ENCODE measurements around the gene CA5A.
"Not testable (repeated sequence)": the region's sequence is repeated elsewhere in the genome, so short reads cannot be mapped to it uniquely, and the experiment has no call there.

The CA5A gene

DNA sequence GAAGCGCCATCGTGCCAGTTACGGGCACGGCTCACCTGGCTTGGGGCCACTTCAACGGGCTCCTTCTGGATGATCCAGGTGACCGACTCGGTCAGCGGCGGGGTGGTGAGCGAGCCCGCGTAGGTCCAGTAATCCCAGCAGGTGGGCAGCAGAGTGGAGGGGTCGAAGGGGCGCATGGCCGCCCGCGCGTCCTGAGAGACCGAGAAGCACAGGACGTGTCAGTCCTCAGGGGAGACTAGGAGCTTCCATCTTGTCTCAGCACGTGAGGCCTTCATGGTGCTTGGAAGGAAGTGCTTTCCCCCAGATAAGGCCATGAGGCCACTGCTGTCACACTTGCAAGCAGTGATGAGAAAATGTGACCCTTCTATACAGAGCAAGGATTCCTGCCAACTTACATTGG, 44.6 kb downstream of the CA5A start:
- Histone ChIP-seq H3K4me3 (replicated peaks; ENCODE audit: insufficient read depth, low read length) (no peak overlapping the region), H3K27me3 (ENCODE audit: insufficient read depth, poor library complexity, severe bottlenecking) (no peaks in the 10 kb centered on the region), H3K27ac (replicated peaks) (no peak overlapping the region)
- TF ChIP-seq, protein P1, sequence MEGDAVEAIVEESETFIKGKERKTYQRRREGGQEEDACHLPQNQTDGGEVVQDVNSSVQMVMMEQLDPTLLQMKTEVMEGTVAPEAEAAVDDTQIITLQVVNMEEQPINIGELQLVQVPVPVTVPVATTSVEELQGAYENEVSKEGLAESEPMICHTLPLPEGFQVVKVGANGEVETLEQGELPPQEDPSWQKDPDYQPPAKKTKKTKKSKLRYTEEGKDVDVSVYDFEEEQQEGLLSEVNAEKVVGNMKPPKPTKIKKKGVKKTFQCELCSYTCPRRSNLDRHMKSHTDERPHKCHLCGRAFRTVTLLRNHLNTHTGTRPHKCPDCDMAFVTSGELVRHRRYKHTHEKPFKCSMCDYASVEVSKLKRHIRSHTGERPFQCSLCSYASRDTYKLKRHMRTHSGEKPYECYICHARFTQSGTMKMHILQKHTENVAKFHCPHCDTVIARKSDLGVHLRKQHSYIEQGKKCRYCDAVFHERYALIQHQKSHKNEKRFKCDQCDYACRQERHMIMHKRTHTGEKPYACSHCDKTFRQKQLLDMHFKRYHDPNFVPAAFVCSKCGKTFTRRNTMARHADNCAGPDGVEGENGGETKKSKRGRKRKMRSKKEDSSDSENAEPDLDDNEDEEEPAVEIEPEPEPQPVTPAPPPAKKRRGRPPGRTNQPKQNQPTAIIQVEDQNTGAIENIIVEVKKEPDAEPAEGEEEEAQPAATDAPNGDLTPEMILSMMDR (IDR thresholded peaks at IDR 0.05; ENCODE audit: insufficient read depth, low read length), result no peak
- TF ChIP-seq GABPA (IDR thresholded peaks at IDR 0.05; ENCODE audit: low read depth), result no peak
- no peak for TF ChIP-seq POLR2AphosphoS5 (IDR thresholded peaks at IDR 0.05; ENCODE audit: low read depth)
- no peak for TF ChIP-seq SPI1 (IDR thresholded peaks at IDR 0.05; ENCODE audit: borderline replicate concordance, low read depth)
- TF ChIP-seq, protein P2, sequence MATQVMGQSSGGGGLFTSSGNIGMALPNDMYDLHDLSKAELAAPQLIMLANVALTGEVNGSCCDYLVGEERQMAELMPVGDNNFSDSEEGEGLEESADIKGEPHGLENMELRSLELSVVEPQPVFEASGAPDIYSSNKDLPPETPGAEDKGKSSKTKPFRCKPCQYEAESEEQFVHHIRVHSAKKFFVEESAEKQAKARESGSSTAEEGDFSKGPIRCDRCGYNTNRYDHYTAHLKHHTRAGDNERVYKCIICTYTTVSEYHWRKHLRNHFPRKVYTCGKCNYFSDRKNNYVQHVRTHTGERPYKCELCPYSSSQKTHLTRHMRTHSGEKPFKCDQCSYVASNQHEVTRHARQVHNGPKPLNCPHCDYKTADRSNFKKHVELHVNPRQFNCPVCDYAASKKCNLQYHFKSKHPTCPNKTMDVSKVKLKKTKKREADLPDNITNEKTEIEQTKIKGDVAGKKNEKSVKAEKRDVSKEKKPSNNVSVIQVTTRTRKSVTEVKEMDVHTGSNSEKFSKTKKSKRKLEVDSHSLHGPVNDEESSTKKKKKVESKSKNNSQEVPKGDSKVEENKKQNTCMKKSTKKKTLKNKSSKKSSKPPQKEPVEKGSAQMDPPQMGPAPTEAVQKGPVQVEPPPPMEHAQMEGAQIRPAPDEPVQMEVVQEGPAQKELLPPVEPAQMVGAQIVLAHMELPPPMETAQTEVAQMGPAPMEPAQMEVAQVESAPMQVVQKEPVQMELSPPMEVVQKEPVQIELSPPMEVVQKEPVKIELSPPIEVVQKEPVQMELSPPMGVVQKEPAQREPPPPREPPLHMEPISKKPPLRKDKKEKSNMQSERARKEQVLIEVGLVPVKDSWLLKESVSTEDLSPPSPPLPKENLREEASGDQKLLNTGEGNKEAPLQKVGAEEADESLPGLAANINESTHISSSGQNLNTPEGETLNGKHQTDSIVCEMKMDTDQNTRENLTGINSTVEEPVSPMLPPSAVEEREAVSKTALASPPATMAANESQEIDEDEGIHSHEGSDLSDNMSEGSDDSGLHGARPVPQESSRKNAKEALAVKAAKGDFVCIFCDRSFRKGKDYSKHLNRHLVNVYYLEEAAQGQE (IDR thresholded peaks at IDR 0.05; ENCODE audit: insufficient replicate concordance, low read depth), result no peak
- DNase-seq (ENCODE audit: low read depth in 1 of 2, low spot score in 1 of 2), result no peak

DNA sequence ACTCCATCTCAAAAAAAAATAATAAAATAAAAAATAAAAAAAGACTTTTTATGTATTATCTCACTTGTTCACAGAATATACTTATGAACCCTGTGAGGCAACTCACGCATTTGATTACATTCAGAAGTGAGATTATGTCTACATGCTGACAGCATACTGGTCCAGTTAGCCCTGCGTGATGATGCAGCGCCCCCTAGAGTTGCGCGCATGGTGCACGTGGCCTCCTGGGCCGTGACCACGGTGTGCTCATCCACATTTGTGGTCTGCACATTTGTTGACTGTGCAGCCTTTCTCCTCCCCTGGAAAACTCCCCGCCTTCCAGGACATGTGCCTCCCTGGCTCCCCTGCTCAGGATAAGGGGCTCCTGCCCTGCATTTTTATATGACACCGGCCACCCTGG, 46.6 kb downstream of the CA5A start:
- not testable (repeated sequence) for H3K4me3 ChIP-seq (replicated peaks; ENCODE audit: insufficient read depth, low read length); DNase-seq (ENCODE audit: low read depth in 1 of 2, low spot score in 1 of 2); H3K27me3 ChIP-seq (ENCODE audit: insufficient read depth, poor library complexity, severe bottlenecking); H3K27ac ChIP-seq (replicated peaks)

DNA sequence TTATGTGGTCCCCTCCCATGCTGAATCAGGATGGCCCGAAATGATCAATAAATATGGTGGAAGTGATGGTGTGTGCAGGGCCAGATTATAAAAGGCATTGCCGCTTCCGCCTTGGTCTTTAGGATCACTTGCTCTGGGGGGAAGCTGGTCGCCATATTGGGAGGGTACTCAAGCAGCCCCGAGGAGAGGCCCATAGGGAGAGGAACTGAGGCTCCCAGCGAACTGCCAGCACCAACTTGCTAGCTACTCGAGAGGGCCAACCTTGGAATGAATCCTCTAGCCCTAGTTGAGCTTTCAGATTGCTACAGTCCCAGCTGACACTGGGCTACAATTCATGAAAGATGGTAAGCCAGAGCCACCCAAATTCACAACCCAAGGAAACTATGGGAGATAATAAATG, 48.0 kb downstream of the CA5A start:
- not testable (repeated sequence) for H3K27me3 ChIP-seq (ENCODE audit: insufficient read depth, poor library complexity, severe bottlenecking); H3K27ac ChIP-seq (replicated peaks); H3K4me3 ChIP-seq (replicated peaks; ENCODE audit: insufficient read depth, low read length); DNase-seq (ENCODE audit: low read depth in 1 of 2, low spot score in 1 of 2)

DNA sequence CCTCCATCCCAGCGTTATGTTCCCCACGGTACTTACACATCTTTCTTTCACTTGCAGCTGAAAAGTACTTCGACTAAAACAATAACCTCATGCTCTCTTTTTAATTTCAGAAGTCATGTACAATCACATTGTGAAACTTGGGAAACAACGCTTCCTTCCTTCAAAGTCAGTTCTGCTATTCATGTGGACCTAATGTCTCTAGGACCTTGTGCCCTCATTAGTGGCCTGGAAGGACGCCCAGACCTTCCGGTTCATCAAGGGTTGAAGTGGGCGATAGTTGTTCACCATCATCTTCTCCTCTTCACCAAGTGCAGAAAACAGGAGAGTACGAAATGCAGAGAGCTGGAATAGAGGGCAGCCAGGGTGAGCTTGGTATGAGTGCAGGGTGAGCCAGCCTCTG, 48.4 kb downstream of the CA5A start:
- not testable (repeated sequence) for DNase-seq (ENCODE audit: low read depth in 1 of 2, low spot score in 1 of 2); H3K27me3 ChIP-seq (ENCODE audit: insufficient read depth, poor library complexity, severe bottlenecking); H3K4me3 ChIP-seq (replicated peaks; ENCODE audit: insufficient read depth, low read length); H3K27ac ChIP-seq (replicated peaks)

DNA sequence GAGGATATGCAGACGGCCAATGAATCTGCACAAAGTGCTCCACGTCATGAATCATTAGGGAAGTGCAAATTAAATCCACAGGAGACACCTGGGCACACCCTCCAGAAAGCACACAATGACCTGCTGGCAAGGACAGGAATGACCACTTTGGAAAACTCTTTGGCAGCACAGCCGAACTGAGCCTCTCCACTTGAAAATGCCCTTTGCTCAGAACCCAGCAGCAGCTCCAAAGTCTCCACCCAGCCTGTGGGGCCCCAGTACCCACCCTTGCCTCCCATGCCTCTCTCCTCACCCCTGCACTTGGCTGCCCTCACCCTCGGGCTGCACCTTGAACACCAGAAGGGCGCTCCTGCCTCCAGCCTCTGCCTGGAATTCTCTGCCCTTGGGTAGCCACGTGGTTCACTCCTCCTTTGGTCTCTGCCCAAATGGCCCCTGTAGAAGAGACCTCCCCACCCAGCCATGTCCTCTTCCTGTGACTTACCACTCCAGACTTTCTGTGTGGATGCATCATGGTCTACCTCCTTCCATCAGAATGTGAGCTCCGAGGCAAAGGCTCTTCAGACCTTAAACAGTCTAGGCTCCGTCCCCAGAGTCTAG, 50.9 kb downstream of the CA5A start:
- not testable (repeated sequence) for H3K27me3 ChIP-seq (ENCODE audit: insufficient read depth, poor library complexity, severe bottlenecking); DNase-seq (ENCODE audit: low read depth in 1 of 2, low spot score in 1 of 2); H3K27ac ChIP-seq (replicated peaks); H3K4me3 ChIP-seq (replicated peaks; ENCODE audit: insufficient read depth, low read length)

DNA sequence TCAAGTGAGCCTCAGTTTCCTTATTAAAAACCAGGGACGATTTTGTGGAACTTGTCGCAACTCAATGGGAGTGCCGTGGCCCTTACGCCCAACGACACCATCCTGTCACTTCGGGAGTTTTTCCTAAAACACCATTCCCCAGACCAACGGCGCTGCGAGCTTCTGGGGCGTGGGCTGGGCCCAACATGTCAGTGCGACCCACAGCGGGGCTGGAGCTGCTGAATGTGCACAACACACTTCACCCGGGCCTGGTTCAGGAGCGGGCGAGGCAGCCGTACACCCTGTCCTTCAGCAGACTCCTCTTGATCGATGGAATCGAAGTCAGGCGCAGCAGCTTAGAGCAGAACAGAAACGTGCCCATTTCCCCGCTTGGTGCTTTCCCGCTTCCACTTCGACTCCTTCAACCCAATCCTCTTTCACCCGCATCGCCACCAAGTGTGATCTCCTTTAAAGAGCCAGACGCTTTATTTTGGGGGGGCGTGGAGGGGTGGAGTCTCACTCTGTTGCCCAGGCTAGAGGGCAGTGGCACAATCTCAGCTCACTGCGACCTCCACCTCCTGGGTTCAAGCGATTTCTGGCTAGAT, 53.8 kb downstream of the CA5A start:
- no peak for DNase-seq (ENCODE audit: low read depth in 1 of 2, low spot score in 1 of 2)
- Histone ChIP-seq H3K27ac (replicated peaks) (no peak overlapping the region), H3K27me3 (ENCODE audit: insufficient read depth, poor library complexity, severe bottlenecking) (no peaks in the 10 kb centered on the region), H3K4me3 (replicated peaks; ENCODE audit: insufficient read depth, low read length) (no peak overlapping the region)
- TF ChIP-seq POLR2AphosphoS5 (IDR thresholded peaks at IDR 0.05; ENCODE audit: low read depth) (no peak), GABPA (IDR thresholded peaks at IDR 0.05; ENCODE audit: low read depth) (no peak), SPI1 (IDR thresholded peaks at IDR 0.05; ENCODE audit: borderline replicate concordance, low read depth) (no peak)
- TF ChIP-seq, protein P1 (IDR thresholded peaks at IDR 0.05; ENCODE audit: insufficient read depth, low read length), result no peak

All from HL-60 (cell line).